LoVo (cell line): ENCODE measurements around the gene CFP.
"Not testable (repeated sequence)": the region's sequence is repeated elsewhere in the genome, so short reads cannot be mapped to it uniquely, and the experiment has no call there.

ENCODE experiments used
- DNase-seq: peaks from one replicate; pipeline ENCODE4 v3.0.0-alpha.2; 2016; ENCODE audit warnings: low spot score

Gene CFP

DNA sequence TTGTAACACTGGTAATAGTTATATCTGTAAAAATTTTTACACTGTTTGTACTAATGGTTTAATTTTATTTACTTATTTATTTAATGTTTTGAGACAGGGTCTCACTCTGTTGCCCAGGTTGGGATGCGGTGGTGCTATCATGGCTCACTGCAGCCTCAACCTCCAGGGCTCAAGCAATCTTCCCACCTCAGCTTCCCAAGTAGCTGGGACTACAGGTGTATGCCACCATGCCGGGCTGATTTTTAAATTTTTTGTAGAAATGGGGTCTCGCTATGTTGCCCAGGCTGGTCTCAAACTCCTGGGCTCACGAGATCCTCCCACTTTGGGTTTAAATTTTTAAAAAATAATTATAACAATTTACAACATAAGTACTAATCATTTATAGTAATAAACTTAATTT, 26.6 kb downstream of the CFP start:
- DNase-seq = not testable (repeated sequence)

DNA sequence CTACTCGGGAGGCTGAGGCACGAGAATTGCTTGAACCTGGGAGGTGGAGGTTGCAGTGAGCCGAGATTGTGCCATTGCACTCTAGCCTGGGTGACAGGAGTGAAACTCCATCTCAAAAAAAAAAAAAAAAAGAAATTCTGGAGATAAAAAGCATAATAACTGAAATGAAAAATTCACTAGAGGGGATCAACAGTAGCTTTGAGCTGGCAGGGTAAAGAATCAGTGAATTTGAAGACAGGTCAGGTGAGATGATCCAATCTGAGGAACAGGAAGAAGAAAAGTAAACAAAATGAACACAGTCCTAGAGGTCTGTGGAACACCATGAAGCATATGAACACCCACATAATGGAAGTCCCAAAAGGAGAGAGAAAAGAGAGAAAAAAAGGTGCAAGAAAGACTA, 32.5 kb downstream of the CFP start:
- DNase-seq = no peak

DNA sequence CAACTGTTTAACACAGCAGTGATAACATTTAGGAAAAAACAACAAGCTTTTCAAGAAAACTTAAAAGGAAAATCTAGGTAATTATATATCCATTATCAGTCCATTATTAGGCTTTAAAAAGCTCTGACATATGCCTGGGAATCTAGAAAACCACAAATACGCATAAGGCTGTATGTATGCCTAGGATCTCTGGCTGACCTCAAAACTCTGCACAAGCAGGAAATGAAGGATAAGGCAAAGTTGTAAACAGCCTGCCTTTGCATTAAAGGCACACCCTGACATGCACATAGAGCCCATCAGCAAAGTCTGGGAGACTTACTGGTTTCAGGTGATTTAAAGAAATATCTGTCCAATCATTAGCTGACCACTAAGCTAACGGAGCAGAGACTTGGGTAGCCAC, 33.5 kb downstream of the CFP start:
- DNase-seq = no peak

DNA sequence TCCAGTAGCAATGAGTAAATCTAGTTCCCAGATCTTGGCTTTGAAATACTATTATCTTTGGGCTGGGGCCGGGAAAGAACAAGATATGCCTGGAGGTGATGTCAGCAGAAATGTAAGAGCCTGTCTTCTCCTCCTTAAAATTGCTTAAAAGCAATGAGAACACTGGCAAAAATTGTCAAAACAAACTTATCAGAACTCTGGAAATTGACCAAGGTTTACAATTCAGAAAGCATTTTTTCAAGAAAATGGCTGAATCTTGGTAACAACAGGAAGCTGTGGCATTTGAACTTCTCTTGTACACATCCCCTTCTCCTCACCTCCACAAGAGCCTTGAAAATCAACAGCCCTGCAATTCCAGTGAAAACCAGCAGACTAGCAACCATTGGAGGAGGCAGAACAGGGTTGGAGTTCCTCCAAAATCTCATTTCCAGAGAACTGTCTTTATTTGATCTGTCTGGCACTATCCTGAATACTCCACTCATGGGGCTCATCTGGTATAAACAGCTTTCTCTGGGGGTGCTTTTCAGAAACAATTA, 33.9 kb downstream of the CFP start:
- no peak for DNase-seq

DNA sequence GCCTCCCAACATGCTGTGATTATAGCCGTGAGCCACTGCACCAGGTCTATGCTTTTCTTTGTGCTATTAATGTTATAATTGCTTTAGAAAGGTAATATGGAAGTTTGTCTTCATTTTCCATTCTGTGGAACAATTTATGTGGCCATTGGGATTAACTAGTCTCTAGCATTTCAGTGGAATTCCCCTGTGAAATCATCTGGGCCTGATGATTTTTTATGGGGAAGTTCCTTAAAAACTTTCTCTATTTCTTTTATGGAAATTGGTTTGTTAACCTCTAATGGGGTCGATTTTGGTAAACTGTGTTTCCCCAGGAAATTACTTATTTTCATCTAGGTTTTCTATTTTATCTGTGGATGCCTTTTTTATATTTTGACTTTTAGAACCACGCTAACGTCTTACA, 36.2 kb downstream of the CFP start:
- DNase-seq = no peak

DNA sequence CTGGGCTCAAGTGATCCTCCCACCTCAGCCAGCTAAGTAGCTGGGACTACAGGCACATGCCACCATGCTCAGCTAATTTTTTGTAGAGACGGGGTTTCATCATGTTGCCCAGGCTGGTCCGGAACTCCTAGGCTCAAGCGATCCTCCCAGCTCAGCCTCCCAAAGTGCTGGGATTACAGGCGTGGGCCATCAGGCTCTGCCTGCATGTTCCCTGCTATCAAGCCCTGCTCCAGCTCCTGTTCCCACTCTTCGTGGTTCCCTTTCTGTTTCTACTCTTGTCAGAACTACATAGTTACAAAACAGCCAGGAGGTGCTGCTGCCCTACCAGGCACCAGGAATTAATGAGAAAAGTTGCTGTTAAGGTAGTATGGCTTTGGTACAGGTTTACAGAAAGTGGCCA, 38.7 kb downstream of the CFP start:
- DNase-seq = no peak

DNA sequence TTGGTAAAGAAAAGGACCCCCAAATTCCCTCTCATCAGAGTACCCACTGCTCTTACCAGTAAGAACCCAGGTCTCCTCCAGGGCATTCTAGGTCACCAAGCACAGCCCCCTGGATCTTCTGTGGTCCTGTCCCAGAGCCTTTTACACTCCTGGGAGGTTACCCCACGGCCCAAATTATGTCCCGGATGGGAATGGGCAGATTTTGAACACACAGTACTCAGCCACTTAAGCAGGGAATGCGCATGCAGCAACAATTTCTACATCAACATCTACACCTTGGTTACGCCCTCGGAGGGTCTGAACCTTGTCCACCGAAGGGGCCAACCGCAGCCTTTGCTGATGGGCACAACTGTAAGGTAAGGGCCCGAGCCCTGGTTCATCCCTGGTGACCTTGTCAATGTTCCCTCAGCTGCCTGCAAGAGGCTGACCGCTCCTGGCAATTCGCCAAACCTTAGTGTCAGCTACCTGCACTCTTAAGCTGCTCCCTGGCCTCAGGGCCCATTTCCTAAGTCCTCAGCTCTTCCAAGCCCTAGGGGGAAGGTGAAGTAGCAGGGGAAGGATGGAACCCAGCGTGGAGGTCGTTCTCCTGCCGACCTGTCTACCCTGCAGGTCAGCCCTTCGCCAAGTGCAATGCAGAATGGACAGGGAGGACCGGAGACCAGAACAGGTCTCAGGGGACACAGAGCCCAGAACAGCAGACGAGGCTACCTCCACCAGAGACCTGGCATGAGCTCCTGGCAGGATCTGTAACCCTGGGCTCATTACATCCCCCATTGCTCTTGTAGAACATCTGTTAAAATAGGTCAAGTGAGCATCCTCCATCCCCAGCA, 41.6 kb downstream of the CFP start:
- DNase-seq = no peak

DNA sequence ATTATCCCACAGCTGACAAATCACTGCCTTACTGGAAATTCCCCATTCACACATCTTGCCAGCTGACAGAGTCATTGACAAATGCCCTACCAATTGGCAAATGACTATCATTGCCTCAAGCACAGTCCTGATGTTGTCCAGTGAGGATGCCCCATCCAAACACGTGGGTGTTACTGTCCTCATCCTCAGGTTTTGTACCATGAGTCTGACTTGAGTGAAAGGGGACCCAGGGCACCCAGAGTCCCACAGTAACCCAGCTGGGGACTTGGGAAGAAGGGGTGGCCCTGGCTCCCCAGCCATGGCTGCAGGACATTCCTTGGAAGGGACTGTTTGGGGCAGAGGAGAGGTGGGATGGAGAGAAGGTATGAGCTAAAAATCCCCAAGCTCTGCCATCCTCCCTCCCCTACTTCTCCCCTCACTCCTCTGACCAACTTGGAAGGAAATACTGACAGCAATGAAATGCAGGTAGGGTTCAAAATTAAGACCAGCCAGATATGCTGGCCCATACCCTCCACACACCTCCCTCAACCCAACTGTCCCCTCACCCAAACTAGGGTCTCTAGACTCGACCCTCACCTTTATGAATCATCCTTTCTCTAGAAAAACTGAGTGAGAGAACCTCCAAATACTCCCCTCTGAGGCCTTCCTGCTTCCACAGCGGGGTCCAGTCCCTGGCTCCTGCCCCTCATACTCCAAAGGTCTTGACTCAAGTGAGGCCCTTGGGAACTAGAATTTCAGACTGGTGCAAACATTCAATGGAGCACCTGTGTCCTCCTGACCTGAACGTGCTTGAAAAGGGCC, 42.4 kb downstream of the CFP start:
- DNase-seq = no peak

DNA sequence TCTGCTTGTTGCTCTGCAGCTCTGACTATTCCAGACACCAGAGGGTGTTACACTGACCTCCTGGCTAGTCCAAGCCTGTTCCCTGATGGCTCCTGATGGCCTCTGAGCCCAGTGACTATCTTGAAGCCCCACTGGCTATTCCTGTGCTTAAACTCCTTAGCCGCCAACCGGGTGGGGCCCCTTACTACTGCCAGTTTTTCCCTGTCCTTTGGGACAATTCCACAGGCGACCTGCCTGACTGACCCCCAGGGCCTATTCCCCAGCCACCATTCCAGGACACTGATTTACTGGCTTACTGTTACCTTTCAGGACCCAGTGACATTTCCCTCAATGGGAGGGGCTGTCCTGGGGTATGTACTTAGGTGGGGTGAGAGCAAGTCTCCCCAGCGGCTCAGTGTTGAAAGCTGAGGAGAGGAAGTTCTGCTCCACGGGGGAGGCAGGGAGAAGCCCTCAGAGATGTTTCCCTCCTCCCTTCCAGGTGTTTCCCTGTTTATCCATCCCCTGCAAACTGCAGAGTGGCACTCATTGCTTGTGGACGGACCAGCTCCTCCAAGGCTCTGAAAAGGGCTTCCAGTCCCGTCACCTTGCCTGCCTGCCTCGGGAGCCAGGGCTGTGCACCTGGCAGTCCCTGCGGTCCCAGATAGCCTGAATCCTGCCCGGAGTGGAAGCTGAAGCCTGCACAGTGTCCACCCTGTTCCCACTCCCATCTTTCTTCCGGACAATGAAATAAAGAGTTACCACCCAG, 43.5 kb downstream of the CFP start:
- DNase-seq = no peak

DNA sequence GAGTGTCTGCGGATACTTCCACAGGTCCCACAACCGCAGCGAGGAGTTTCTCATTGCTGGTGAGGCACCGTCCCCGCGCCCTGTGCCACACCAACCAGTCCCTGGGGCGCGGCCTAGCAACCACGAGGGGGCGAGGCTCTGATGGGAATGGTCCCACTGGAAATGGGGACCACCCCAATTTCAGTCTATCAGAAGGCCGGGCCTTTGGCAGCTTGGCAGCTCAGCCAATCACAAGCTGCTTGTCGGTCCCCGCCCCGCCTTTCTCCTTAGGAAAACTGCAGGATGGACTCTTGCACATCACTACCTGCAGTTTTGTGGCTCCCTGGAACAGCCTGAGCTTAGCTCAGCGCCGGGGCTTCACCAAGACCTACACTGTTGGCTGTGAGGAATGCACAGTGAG, 44.5 kb downstream of the CFP start:
- no peak for DNase-seq

DNA sequence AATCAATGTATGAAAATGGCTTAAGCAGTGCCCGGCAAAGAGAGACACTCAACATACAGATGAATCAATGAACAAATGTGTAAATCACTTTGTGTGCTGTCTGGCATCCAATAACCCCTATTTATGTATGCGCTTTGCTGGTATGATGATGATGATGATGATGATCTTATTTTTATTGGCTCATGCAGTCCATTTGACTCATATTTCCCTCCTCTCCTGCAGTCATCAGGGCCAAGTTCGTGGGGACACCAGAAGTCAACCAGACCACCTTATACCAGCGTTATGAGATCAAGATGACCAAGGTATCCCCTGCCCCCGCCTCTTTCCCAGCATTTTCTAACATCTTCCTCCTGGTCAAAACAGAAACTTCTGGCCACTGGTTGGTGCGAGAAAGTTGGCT, 45.0 kb downstream of the CFP start:
- no peak for DNase-seq

DNA sequence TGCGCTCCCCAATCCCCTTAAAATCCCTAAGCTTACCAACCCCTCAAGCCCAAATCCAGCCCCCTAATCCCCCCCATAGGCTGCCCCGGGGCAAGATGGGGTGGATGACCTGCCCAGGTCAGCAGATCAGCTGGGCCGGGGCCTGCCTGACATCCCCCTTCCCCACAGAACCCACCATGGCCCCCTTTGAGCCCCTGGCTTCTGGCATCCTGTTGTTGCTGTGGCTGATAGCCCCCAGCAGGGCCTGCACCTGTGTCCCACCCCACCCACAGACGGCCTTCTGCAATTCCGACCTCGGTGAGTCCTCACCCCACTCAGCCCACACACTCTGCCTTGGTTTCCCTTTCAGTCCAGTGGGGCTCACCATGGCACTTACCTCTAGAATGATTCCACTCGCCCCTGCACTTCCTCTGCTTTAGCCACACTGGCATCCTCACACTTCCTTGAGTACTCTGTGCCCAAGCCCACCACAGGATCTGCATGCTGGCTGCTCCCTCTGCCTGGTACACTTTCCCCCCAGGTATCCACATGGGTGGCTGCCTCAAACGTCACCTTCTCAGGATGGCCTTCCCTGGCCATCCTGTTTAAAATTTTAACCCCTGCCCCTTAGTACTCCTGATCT, 46.4 kb downstream of the CFP start:
- DNase-seq = no peak

DNA sequence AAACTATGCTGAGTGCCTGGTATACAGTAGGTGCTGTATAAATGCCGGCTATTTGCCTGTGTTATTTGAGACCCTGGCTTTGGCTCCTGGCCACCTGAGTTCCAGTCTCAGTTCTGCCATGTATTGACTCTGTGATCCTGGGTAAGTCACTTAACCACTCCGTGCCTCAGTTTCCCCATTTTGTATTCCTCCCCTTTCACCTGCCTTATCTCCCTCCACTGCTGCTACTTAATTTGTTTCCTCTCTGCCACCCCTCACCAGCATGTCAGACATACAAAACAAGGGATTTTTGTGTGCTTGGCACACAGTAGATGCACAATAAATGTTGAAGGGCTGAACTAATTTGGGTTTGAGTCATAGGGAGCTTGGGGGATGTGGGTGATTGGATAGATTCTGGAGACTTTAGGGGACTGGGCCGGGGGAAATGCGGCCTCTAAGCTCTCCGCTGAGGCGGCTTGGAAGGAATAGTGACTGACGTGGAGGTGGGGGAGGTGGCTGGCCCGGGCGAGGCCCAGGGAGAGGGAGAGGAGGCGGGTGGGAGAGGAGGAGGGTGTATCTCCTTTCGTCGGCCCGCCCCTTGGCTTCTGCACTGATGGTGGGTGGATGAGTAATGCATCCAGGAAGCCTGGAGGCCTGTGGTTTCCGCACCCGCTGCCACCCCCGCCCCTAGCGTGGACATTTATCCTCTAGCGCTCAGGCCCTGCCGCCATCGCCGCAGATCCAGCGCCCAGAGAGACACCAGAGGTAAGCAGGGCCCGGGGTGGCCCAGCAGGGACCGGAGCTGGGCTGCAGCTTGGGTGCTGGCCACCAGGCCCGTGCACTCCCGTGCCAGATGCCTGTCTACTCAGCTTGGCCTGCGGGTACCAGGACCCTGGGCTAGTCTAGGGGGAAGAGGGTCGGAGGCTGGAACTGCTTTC, 47.7 kb downstream of the CFP start, which contains the start of gene TIMP1:
Gene TIMP1 (plus strand): TSS at position 706 of the 917 bp plus-strand sequence. CDS start 980 bp downstream, outside the sequence.
- DNase-seq = peak; percentile 78

DNA sequence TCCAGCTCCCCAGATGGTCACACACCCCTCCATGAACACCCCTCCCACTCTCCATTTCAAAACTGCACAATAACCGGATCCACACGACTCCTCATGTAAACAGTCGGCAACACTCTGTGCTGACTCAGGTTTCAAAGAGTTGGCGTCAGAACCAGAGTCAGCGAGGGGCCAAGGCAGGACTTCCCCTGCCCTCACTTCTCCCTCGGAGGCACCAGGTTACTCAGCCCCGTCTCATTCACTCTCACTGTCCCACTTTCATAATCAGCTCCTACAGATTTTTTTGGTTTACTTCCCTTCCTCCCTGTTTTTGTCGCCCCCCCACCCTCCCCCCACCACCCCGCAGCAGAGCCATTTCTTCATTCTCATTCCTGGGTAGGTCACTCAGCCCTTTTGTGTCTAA, 50.2 kb downstream of the CFP start:
- DNase-seq = no peak

DNA sequence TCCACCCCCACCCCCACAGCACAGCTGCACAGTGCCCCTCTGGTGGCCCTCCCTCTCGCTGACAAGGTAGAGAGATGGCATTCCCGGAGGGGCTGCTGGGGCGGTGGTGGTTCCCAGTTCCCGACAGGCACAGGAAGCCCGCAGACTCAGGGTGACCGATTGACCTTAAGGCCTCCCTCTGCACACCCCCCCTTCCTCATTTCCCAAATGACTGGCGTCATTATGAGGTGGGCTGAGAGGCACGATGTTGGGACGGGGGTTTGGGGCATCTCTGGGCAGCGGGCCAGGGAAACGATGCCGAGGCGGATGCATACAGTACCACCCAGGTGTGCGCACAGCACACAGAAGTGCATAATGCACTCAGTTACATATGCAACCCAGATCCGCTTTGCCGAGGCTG, 51.0 kb downstream of the CFP start:
- no peak for DNase-seq

DNA sequence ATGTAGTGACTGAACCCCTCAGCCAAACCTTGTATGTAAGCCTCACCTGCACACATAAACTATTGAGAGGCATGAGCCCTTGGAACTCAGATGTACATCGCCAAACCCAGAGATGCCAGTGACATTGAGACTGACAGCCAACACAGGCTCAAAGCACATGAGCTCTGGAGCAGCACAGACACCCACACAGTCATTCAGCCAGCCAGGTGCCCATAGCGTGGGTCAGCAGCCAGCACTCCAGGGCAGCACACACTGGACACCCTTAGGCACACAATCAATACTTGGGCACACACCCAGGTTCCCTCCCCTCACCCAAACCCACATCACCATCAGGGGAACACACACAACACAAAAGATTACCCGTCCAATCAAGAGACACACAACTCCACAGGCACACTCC, 51.8 kb downstream of the CFP start:
- DNase-seq = no peak

DNA sequence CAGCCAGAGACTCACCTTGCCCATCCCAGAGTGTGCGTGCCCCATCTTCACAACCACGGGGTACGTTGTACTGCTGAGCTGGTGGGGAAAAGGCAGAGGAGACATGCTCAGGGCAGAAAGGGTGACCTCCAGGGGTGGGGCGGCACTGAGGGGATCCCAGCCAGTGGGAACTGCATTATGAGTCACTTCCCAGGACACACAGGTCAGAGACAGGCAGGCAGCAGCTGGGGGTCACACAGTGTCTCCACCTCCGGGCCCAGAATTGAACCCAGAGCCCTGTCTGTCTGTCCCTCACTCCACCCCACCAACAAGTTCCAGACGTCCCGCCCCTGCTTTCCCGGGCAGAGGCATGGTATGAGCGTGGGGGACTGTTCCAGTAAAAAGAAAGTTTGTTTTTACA, 52.3 kb downstream of the CFP start:
- DNase-seq = no peak

DNA sequence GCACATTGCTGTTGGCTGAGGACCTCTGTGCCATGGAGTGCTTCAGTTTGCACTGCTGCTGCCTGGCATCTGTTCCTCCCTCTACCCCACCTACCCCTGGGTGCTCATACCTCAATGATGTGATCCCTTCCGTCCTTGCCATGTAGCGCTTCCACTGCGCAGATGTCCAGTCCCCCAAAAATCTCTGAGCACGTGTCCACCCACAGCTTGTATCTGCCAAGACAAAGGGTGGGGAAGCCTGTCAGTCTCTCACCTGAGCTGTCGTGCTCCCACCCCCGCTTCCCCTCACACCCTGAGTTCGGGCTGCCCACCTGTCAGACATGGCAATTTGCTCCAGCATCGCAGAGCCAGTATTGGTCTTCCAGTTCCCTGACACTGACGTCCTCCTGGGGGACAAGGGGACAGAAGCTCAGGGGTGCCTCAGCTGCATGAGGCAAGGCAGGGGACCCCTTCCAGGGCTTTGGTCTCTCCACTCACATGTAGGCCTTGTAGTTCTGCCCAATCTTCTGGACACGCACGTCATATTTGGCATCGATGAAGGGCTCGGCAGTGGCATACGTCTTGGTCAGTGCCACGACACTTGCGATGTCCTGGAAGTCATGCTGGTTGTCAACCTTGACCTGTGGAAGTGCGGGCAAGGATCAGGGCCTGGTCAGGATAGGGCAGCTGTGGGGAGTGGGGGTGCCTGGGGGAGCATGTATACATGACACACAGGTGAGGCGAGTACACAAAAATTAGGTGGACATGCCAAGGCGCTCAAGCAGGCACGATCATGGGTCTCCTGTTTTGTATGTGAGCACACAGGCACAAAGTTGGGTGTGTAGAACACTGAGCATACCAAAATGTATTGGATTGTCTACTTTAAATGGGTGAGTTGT, 53.5 kb downstream of the CFP start:
- no peak for DNase-seq

DNA sequence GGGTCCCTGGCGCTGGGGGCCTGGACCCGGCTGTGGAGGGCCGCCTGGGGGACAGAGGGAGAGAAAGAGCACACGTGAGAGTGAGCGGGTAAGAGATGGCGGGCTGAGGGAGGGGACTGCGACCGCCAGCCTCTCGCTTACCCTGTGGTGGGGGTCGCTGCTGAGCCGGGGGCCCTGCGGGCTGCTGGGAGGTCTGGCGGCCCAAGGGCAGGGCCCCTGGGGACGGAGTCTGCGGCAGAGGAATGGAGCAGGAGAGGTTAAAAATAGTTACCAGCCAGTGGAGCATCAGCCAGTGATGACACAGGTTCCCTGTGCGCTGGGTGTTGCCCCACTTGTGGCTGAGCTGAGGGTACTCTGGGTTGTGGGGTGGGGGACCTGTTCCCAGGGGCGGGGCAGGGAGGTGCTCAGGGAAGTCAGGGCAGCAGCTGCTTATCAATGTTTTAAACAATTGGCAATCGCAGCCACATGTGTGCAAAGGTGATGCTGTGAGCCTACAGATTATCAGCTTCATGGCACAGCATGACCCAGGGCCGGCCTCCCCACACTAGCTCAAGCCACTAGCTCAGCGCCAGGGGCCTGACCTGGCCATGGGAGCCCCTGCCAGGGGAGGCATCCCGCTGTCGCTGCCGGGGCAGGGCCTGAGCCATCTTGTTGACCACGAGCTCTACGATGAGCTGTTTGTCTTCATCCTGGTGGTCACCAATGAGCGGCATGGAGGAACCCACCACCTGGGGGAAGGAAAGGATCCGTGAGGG, 55.0 kb downstream of the CFP start:
- DNase-seq = no peak
